PC-9 (cell line): ENCODE measurements around the gene FOXF2.

ENCODE experiments used
- EZH2 ChIP-seq: fragments of 200-600 bp; sonication (generic); IDR thresholded peaks from 2 replicates; pipeline ENCODE4 v1.8.0; 2017; ENCODE audit warnings: antibody characterized with exemption, low read depth
- TF ChIP-seq, protein P1 (sequence below): fragments of 200-600 bp; sonication (generic); conservative IDR thresholded peaks from 2 replicates; pipeline ENCODE4 v1.6.1; 2017; ENCODE audit warnings: mixed run types, antibody characterized with exemption, mild to moderate bottlenecking, moderate library complexity

DNA sequence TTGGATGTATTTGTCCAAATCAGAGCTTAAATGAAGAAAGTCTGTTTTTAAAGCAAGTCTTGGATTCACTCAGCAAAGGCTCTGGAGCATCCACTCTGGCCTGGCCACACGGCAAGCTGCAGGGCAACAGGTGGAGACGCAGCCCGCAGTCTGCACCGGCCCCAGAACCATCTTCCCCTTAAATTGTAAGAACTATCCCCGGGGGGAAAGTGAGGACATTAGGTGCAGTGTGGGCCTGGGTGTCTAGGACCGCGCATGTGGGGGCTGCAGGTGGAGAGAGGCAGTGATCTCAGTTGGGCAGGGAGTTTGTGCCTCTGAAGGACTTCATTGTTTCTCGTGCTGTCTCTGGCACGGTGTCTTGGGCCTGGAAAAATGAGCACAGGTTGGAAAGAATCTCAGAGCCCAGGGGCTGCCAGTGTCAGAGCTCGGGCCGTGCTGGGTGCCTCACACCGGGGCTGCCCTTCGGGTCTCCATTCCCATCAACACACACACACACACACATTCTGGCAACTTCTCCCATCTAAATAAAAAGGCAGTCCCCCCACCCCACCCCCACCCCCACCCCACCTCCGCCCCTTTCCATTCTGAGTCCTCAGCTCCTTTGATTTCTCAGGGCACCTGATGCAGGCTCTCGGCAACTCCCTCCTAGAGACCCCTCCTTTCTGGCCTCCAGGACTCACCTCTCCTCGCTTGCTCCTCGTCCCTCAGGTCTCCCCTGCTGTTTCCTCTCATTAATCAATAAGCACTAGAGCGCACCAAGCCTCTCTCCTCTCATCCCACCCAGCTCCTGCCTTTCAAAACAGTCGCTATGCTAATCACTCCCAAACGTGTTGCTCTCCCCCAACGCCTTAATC is 48.4 kb downstream of the FOXF2 start:
- TF ChIP-seq, protein P1, sequence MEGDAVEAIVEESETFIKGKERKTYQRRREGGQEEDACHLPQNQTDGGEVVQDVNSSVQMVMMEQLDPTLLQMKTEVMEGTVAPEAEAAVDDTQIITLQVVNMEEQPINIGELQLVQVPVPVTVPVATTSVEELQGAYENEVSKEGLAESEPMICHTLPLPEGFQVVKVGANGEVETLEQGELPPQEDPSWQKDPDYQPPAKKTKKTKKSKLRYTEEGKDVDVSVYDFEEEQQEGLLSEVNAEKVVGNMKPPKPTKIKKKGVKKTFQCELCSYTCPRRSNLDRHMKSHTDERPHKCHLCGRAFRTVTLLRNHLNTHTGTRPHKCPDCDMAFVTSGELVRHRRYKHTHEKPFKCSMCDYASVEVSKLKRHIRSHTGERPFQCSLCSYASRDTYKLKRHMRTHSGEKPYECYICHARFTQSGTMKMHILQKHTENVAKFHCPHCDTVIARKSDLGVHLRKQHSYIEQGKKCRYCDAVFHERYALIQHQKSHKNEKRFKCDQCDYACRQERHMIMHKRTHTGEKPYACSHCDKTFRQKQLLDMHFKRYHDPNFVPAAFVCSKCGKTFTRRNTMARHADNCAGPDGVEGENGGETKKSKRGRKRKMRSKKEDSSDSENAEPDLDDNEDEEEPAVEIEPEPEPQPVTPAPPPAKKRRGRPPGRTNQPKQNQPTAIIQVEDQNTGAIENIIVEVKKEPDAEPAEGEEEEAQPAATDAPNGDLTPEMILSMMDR: no peak
- TF ChIP-seq EZH2: no peak
